HCT116 (cell line): Measurements from ENCODE around the gene CAMK1D. TPM values are rescaled to one million over a fixed set of nuclear protein-coding genes. Genes with fewer than 3 reads are reported as not detected.

Source experiments
- ATAC-seq: fragments of 200-7000 bp; cut with Tn5 transposase; 2 replicates; pipeline ENCODE4 v1.9.1; 2020; ENCODE audit warnings: mild to moderate bottlenecking, moderate library complexity
- BruUV-seq: library from RNA; stranded (reverse); fragments of 400-500 nt; replicated peaks from 2 replicates; lab custom pipeline; 2021; lab: Mats Ljungman, UMichigan
- CTCF ChIA-PET: fragments of 300-600 bp; sonication (Branson Sonifier 250); formaldehyde crosslinking; loops from one replicate; lab custom pipeline; 2021; ENCODE audit warnings: antibody characterized with exemption; lab: Charles Lee
- POLR2A ChIA-PET: fragments of 300-600, 350-600 bp; sonication (Branson Sonifier 250); formaldehyde crosslinking; loops from one replicate; lab custom pipeline; 2021; ENCODE audit warnings: antibody characterized with exemption; lab: Charles Lee
- RAD21 ChIA-PET, 2 experiments: fragments of 300-600 bp; sonication (Branson Sonifier 250); formaldehyde crosslinking; loops; one replicate each; lab custom pipeline; 2023; ENCODE audit warnings: low total read pairs in 2 of 2; ENCODE audit not compliant: uncharacterized antibody in 2 of 2, unreplicated experiment in 2 of 2, low non-redundant PET in 1 of 2; lab: Charles Lee
- DNase-seq: peaks from one replicate; pipeline ENCODE4 v3.0.0-alpha.2; 2010; ENCODE audit warnings: low read depth, low spot score
- H2AFZ ChIP-seq: fragments of 200-600 bp; shearing (Covaris generic), sonication (generic); 2 replicates; pipeline ENCODE4 v1.6.1; 2017; ENCODE audit warnings: low read depth, mixed run types, mixed read lengths, antibody characterized with exemption, low read length; ENCODE audit not compliant: poor library complexity, severe bottlenecking
- H3K27ac ChIP-seq: 2 replicates; pipeline ENCODE4 v1.5.1; 2012; ENCODE audit warnings: low read depth, low read length
- H3K27me3 ChIP-seq: fragments of 200-600 bp; sonication (generic); 2 replicates; pipeline ENCODE4 v1.6.1; 2016; ENCODE audit warnings: mixed run types, low read length, mixed read lengths; ENCODE audit not compliant: insufficient read depth
- H3K36me3 ChIP-seq, 2 experiments: fragments of 200-500 bp in 1 of 2; fragments of 200-600 bp in 1 of 2; sonication (Bioruptor generic) in 1 of 2; sonication (generic) in 1 of 2; 2 replicates each; pipeline versions ENCODE4 v1.5.1 to v1.6.1; 2014 to 2016; ENCODE audit warnings: low read length in 2 of 2, inconsistent platforms in 1 of 2, mixed read lengths in 1 of 2, mixed run types in 1 of 2; ENCODE audit not compliant: insufficient read depth in 2 of 2, control insufficient read depth in 1 of 2
- H3K4me1 ChIP-seq, 2 experiments: fragments of 200-600 bp in 1 of 2; sonication (generic) in 1 of 2; 2 replicates each; pipeline versions ENCODE4 v1.5.1 to v1.6.1; 2012 to 2017; ENCODE audit warnings: low read length in 2 of 2, inconsistent platforms in 1 of 2, mild to moderate bottlenecking in 1 of 2, mixed read lengths in 1 of 2, mixed run types in 1 of 2, moderate library complexity in 1 of 2; ENCODE audit not compliant: insufficient read depth in 2 of 2, control insufficient read depth in 1 of 2
- H3K4me2 ChIP-seq: fragments of 200-600 bp; sonication (generic); 2 replicates; pipeline ENCODE4 v1.6.1; 2017; ENCODE audit warnings: mixed run types, low read length, mixed read lengths
- H3K4me3 ChIP-seq, 2 experiments: fragments of 200-600 bp in 1 of 2; sonication (generic) in 1 of 2; replicated peaks in 1 of 2; 2 replicates each; pipeline ENCODE4 v1.5.1; 2011 to 2016; ENCODE audit warnings: low read length in 2 of 2, control low read depth in 1 of 2, low read depth in 1 of 2, mild to moderate bottlenecking in 1 of 2, mixed read lengths in 1 of 2, mixed run types in 1 of 2
- H3K79me2 ChIP-seq: fragments of 200-600 bp; sonication (generic); 2 replicates; pipeline ENCODE4 v1.6.1; 2017; ENCODE audit warnings: mild to moderate bottlenecking, mixed run types, low read length, moderate library complexity, mixed read lengths; ENCODE audit not compliant: insufficient read depth
- H3K9ac ChIP-seq: fragments of 200-600 bp; sonication (generic); 2 replicates; pipeline ENCODE4 v1.6.1; 2016; ENCODE audit warnings: low read length, mixed read lengths
- H3K9me2 ChIP-seq: fragments of 200-600 bp; sonication (generic), shearing (Covaris generic); 2 replicates; pipeline ENCODE4 v1.6.1; 2017; ENCODE audit warnings: mixed run types, mild to moderate bottlenecking, moderate library complexity; ENCODE audit not compliant: insufficient read depth
- H3K9me3 ChIP-seq, 2 experiments: fragments of 200-500 bp in 1 of 2; fragments of 200-600 bp in 1 of 2; sonication (Bioruptor generic) in 1 of 2; sonication (generic) in 1 of 2; 2 replicates each; pipeline ENCODE4 v1.6.1; 2014 to 2017; ENCODE audit warnings: low read length in 2 of 2, mixed read lengths in 2 of 2, inconsistent platforms in 1 of 2, low read depth in 1 of 2, mild to moderate bottlenecking in 1 of 2, mixed run types in 1 of 2, moderate library complexity in 1 of 2; ENCODE audit not compliant: control insufficient read depth in 1 of 2, insufficient read depth in 1 of 2
- H4K20me1 ChIP-seq: fragments of 200-600 bp; sonication (generic), shearing (Covaris generic); 2 replicates; pipeline ENCODE4 v1.6.1; 2017; ENCODE audit warnings: mixed run types, mild to moderate bottlenecking, moderate library complexity; ENCODE audit not compliant: insufficient read depth
- CBX3 ChIP-seq: IDR thresholded peaks from 2 replicates; pipeline ENCODE4 v1.6.1; 2012; ENCODE audit warnings: low read depth
- EZH2 ChIP-seq: fragments of 200-600 bp; sonication (generic); IDR thresholded peaks from 2 replicates; pipeline ENCODE4 v1.6.1; 2017; ENCODE audit warnings: antibody characterized with exemption, mixed run types
- EZH2phosphoT487 ChIP-seq: fragments of 200-600 bp; IDR thresholded peaks from 2 replicates; pipeline ENCODE4 v1.6.1; 2018; ENCODE audit warnings: antibody characterized with exemption, borderline replicate concordance
- FOSL1 ChIP-seq: IDR thresholded peaks from 2 replicates; pipeline ENCODE4 v1.6.1; 2012; ENCODE audit warnings: low read depth
- JUND ChIP-seq: IDR thresholded peaks from 2 replicates; pipeline ENCODE4 v1.6.1; 2012
- POLR2A ChIP-seq: IDR thresholded peaks from 2 replicates; pipeline ENCODE4 v1.7.0; 2011; ENCODE audit warnings: borderline replicate concordance; ENCODE audit not compliant: insufficient read depth, insufficient read length; ENCODE audit errors: extremely low read depth
- POLR2AphosphoS5 ChIP-seq: IDR thresholded peaks from 2 replicates; pipeline ENCODE4 v1.6.1; 2011; ENCODE audit warnings: mild to moderate bottlenecking, low read depth, low read length, moderate library complexity
- RAD21 ChIP-seq: IDR thresholded peaks from 2 replicates; pipeline ENCODE4 v1.6.1; 2012; ENCODE audit warnings: low read depth, mild to moderate bottlenecking
- SP1 ChIP-seq: IDR thresholded peaks from 2 replicates; pipeline ENCODE4 v1.6.1; 2012; ENCODE audit warnings: low read depth
- YY1 ChIP-seq: IDR thresholded peaks from 2 replicates; pipeline ENCODE4 v1.6.1; 2011; ENCODE audit warnings: low read length, low read depth, moderate library complexity, mild to moderate bottlenecking; ENCODE audit not compliant: insufficient replicate concordance; ENCODE audit errors: extremely low read depth
- ZBTB33 ChIP-seq: IDR thresholded peaks from 2 replicates; pipeline ENCODE4 v1.6.1; 2011; ENCODE audit warnings: mild to moderate bottlenecking, low read length, moderate library complexity; ENCODE audit not compliant: insufficient replicate concordance; ENCODE audit errors: extremely low read depth
- intact Hi-C: fragments of 100-400 bp; cut with micrococcal nuclease; formaldehyde crosslinking; loops from 2 replicates; pipeline ENCODE4 v1.10.0; 2022
- total RNA-seq: library from RNA; stranded (reverse); gene quantifications from one replicate; pipeline ENCODE4 v1.2.1, GENCODE V29; 2021; ENCODE audit not compliant: unreplicated experiment

CAMK1D gene
- total RNA-seq, 1 experiment from 2014 or later: 9.6 TPM

GRCh38 chr10:12684784-12685183 lies 335.4 kb downstream of the CAMK1D start:
- Histone ChIP-seq H3K4me2 (peak overlapping the region; percentile 43), H3K9ac (no peak overlapping the region), H3K4me3 (no peak overlapping the region), H3K9me3 (no peaks in the 10 kb centered on the region), H3K79me2 (no peaks in the 10 kb centered on the region), H3K4me1 (peaks cover 6 to 15% of the 10 kb centered on the region in 2 experiments), H2AFZ (no peak overlapping the region), H3K9me2 (no peaks in the 10 kb centered on the region), H3K27me3 (no peaks in the 10 kb centered on the region), H4K20me1 (no peaks in the 10 kb centered on the region), H3K27ac (no peak overlapping the region), H3K36me3 (no peaks in the 10 kb centered on the region)
- CTCF ChIA-PET: no interaction called here
- TF ChIP-seq JUND (peak; percentile 17; the same call in 1 of the 2 replicates), EZH2 (no peak), RAD21 (no peak)
- ATAC-seq (peak; percentile 50), DNase-seq (no peak)
- POLR2A ChIA-PET: no interaction called here
- RAD21 ChIA-PET: no interaction called here
- intact Hi-C loops: no loop called here
- BruUV-seq: no TSS peak

GRCh38 chr10:12685261-12686058 lies 336.1 kb downstream of the CAMK1D start:
- Histone ChIP-seq H3K4me1 (peaks cover 6 to 15% of the 10 kb centered on the region in 2 experiments), H3K9me2 (no peaks in the 10 kb centered on the region), H3K4me2 (peak overlapping the region; percentile 43), H4K20me1 (no peaks in the 10 kb centered on the region), H3K36me3 (no peaks in the 10 kb centered on the region), H3K4me3 (no peak overlapping the region), H3K27me3 (no peaks in the 10 kb centered on the region), H2AFZ (no peak overlapping the region), H3K79me2 (no peaks in the 10 kb centered on the region), H3K9me3 (no peaks in the 10 kb centered on the region), H3K27ac (no peak overlapping the region), H3K9ac (no peak overlapping the region)
- CTCF ChIA-PET: no interaction called here
- BruUV-seq: no TSS peak
- TF ChIP-seq YY1 (no peak), EZH2phosphoT487 (no peak), ZBTB33 (no peak), POLR2A (no peak), FOSL1 (no peak), CBX3 (no peak), SP1 (no peak), POLR2AphosphoS5 (no peak)
- POLR2A ChIA-PET: no interaction called here
- RAD21 ChIA-PET: no interaction called here
- ATAC-seq (no peak), DNase-seq (no peak)
- intact Hi-C loops: no loop called here
